ENCODE data around the gene NTN1.

- TF ChIP-seq CTCF (IDR thresholded peaks at IDR 0.05; ENCODE audit: poor library complexity, severe bottlenecking) (no peak), EZH2 (IDR thresholded peaks at IDR 0.05; ENCODE audit: borderline replicate concordance, insufficient read depth, low read length, poor library complexity, severe bottlenecking) (no peak), RAD21 (conservative IDR thresholded peaks at IDR 0.05) (no peak), TAF1 (IDR thresholded peaks at IDR 0.05; ENCODE audit: low read depth) (no peak), EP300 (conservative IDR thresholded peaks at IDR 0.05; ENCODE audit: poor library complexity, severe bottlenecking) (no peak), MXI1 (conservative IDR thresholded peaks at IDR 0.05; ENCODE audit: poor library complexity, severe bottlenecking) (no peak), REST (IDR thresholded peaks at IDR 0.05; ENCODE audit: borderline replicate concordance) (no peak), POLR2AphosphoS5 (IDR thresholded peaks at IDR 0.05) (no peak)
These were observed 174.1 kb downstream of the NTN1 start for GRCh38 chr17:9195411-9195810.

Measured in neural cell (in vitro differentiated cells).